Activated CD4-positive, alpha-beta T cell treated with anti-CD3 and anti-CD28 coated beads for 36 hours (primary cell): ENCODE data around the gene STT3A. TPM values are rescaled to one million over a fixed set of nuclear protein-coding genes. Genes with fewer than 3 reads are reported as not detected.

ENCODE experiments used
- ATAC-seq: fragments of 200-7000 bp; cut with Tn5 transposase; one replicate; pipeline ENCODE4 v1.10.0; 2021; ENCODE audit warnings: mild to moderate bottlenecking, moderate library complexity
- CTCF ChIA-PET: fragments of 350-600 bp; sonication (Branson Sonifier 250); formaldehyde crosslinking; loops from one replicate; lab custom pipeline; 2021; ENCODE audit warnings: antibody characterized with exemption; lab: Charles Lee
- POLR2A ChIA-PET: fragments of 350-600 bp; sonication (Branson Sonifier 250); formaldehyde crosslinking; loops from one replicate; lab custom pipeline; 2021; ENCODE audit warnings: antibody characterized with exemption, inconsistent platforms; lab: Charles Lee
- DNase-seq: peaks from one replicate; pipeline ENCODE4 v3.0.0-alpha.2; 2020
- H3K27ac Mint-ChIP-seq: one replicate; pipeline ENCODE4 v1.8.0; 2021; ENCODE audit warnings: mixed read lengths
- H3K27me3 Mint-ChIP-seq: one replicate; pipeline ENCODE4 v1.8.0; 2021; ENCODE audit warnings: mixed read lengths
- H3K36me3 Mint-ChIP-seq: one replicate; pipeline ENCODE4 v1.8.0; 2021; ENCODE audit warnings: low read depth, mixed read lengths
- H3K4me1 Mint-ChIP-seq: one replicate; pipeline ENCODE4 v1.8.0; 2021; ENCODE audit warnings: mixed read lengths
- H3K4me3 Mint-ChIP-seq: one replicate; pipeline ENCODE4 v1.8.0; 2021; ENCODE audit warnings: mild to moderate bottlenecking, moderate library complexity, mixed read lengths
- H3K9me3 Mint-ChIP-seq: one replicate; pipeline ENCODE4 v1.8.0; 2021; ENCODE audit warnings: low read depth, mixed read lengths
- intact Hi-C, 2 experiments: fragments of 100-400 bp; cut with DNase I in 1 of 2; cut with micrococcal nuclease in 1 of 2; formaldehyde crosslinking; loops; one replicate each; pipeline versions ENCODE4 v1.14.2 to v1.15.1; 2022 to 2024; cut with DNase I, micrococcal nuclease
- total RNA-seq, 2 experiments: library from RNA; stranded (reverse); gene quantifications; one replicate each; pipeline ENCODE4 v1.2.3, GENCODE V29; 2021

The STT3A gene
- total RNA-seq, 2 experiments from 2014 or later: 127 to 128 TPM

DNA sequence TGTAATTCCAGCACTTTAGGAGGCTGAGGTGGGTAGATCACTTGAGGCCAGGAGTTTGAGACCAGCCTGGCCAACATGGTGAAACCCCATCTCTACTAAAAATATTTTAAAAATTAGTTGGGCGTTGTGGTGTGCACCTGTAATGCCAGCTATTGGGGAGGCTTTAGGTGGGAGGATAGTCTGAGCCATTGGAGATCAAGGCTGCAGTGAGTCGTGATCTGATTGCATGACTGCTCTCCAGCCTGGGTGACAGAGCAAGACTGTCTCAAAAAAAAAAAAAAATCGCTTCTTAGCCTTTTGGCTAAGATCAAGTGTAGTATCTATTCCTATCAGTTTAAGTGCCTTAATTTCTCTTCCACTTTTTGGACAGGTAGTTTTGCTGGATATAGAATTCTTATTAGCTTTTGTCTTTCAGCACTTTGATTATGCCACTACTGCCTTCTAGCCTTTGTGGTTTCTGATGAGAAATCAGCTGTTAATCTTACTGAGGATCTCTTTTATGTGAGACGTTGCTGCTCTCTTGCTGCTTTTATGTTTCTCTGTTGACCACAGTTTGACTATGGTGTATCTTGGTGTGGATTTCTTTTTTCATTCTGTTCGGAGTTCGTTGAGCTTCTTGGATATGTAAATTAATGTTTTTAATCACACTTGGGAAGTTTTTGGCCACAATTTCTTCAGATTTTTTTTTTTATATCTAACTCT, 57.0 kb downstream of the STT3A start:
- ChIA-PET POLR2A (no interaction called here), CTCF (interaction anchor here (1.0 kb wide), 2 partner anchors 19 to 199 kb away, joined by 4 to 5 read pairs; no protein-coding TSS in a partner anchor)
- intact Hi-C loops: no loop called here
- ATAC-seq: peak; percentile 57
- Mint-ChIP-seq H3K9me3 (no peaks in the 10 kb centered on the region), H3K27me3 (no peaks in the 10 kb centered on the region), H3K27ac (no peak overlapping the region), H3K4me3 (no peak overlapping the region), H3K36me3 (peaks cover 61% of the 10 kb centered on the region), H3K4me1 (peaks cover 7% of the 10 kb centered on the region)
- DNase-seq: peak; percentile 6

DNA sequence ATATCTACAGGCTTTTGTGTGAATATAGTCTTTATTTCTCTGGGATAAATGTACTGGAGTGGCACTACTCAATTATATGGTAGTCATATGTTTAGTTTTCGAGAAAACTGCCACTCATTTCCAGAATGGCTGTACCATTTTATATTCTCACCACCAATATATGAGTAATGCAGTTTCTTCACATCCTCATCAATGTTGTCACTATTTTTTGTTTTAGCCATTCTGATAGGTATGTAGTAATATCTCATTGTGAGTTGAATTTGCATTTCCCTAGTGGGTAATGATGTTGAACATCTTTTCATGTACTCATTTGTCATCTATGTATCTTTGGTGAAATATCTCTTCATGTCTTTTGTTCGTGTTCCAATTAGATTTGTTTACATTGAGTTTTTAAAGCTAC, 70.0 kb downstream of the STT3A start:
- no peak overlapping the region for H3K4me3 Mint-ChIP-seq
- H3K36me3 Mint-ChIP-seq: peaks cover 75% of the 10 kb centered on the region
- ATAC-seq (peak; percentile 71), DNase-seq (no peak)
- H3K27ac Mint-ChIP-seq: no peak overlapping the region
- CTCF ChIA-PET: no interaction called here
- no peaks in the 10 kb centered on the region for H3K27me3 Mint-ChIP-seq
- intact Hi-C loops: no loop called here
- POLR2A ChIA-PET: interaction anchor here (0.6 kb wide), 1 partner anchor 241 kb away, joined by 3 read pairs; the partner anchor contains the start of gene PUS3
- H3K4me1 Mint-ChIP-seq: peaks cover 13% of the 10 kb centered on the region
- H3K9me3 Mint-ChIP-seq: peaks cover 11% of the 10 kb centered on the region

DNA sequence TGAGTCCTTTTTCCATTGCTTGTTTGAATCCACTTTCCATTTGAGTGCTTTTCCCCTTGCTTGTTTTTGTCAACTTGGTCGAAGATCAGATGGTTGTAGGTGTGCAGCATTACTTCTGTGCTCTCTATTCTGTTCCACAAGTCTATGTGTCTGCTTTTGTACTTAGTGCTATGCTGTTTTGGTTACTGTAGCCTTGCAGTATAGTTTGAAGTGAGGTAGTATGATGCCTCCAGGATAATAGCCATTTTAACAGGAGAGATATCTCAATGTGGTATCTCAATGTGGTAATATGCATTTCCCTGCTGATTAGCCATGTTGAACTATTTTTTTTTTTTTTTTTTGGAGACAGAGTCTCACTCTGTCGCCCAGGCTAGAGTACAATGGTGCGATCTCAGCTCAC, 71.3 kb downstream of the STT3A start:
- ChIA-PET POLR2A (no interaction called here), CTCF (no interaction called here)
- DNase-seq: no peak
- H3K27ac Mint-ChIP-seq: no peak overlapping the region
- no peak overlapping the region for H3K4me3 Mint-ChIP-seq
- peaks cover 71% of the 10 kb centered on the region for H3K36me3 Mint-ChIP-seq
- H3K27me3 Mint-ChIP-seq: no peaks in the 10 kb centered on the region
- H3K4me1 Mint-ChIP-seq: peaks cover 13% of the 10 kb centered on the region
- peak; percentile 39 for ATAC-seq
- intact Hi-C loops: no loop called here
- H3K9me3 Mint-ChIP-seq: peaks cover 11% of the 10 kb centered on the region

DNA sequence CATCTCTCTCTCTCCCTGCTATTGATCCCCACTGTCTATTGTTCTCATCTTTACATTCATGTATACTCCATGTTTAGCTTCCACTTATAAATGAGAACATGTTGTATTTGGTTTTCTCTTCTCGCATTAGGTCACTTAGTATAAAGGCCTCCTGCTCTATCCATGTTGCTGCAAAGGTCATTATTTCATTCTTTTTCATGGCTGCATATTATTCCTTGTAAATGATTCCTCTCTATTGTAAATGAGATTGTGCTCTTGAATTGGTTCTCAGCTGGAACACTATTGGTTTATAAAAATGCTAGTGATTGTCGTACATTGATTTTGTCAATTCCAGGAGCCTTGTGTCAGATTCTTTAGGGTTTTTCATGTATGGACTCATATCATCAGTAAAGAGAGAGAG, 74.5 kb downstream of the STT3A start:
- H3K27me3 Mint-ChIP-seq: no peaks in the 10 kb centered on the region
- peaks cover 13% of the 10 kb centered on the region for H3K4me1 Mint-ChIP-seq
- peaks cover 11% of the 10 kb centered on the region for H3K9me3 Mint-ChIP-seq
- peaks cover 71% of the 10 kb centered on the region for H3K36me3 Mint-ChIP-seq
- H3K4me3 Mint-ChIP-seq: no peak overlapping the region
- ATAC-seq (no peak), DNase-seq (no peak)
- no peak overlapping the region for H3K27ac Mint-ChIP-seq
- intact Hi-C loops: no loop called here
- ChIA-PET CTCF (interaction anchor here (0.6 kb wide), 1 partner anchor 11 kb away, joined by 3 read pairs; no protein-coding TSS in a partner anchor), POLR2A (no interaction called here)

- ChIA-PET POLR2A (no interaction called here), CTCF (interaction anchor here (1.8 kb wide), 1 partner anchor 10 kb away, joined by 7 read pairs; the partner anchor contains the start of gene ACRV1)
- Mint-ChIP-seq H3K36me3 (peaks cover 43% of the 10 kb centered on the region), H3K9me3 (peaks cover 11% of the 10 kb centered on the region), H3K27ac (no peak overlapping the region), H3K27me3 (no peaks in the 10 kb centered on the region), H3K4me1 (no peaks in the 10 kb centered on the region), H3K4me3 (no peak overlapping the region)
- DNase-seq: no peak
- no peak for ATAC-seq
- intact Hi-C loops: no loop called here
Observed at GRCh38 chr11:125670172-125670571, 77.5 kb downstream of the STT3A start.

- intact Hi-C loops: no loop called here
- Mint-ChIP-seq H3K27me3 (no peaks in the 10 kb centered on the region), H3K4me3 (no peak overlapping the region), H3K9me3 (peaks cover 7% of the 10 kb centered on the region), H3K36me3 (peaks cover 37% of the 10 kb centered on the region), H3K27ac (no peak overlapping the region), H3K4me1 (no peaks in the 10 kb centered on the region)
- DNase-seq (no peak), ATAC-seq (no peak)
- ChIA-PET POLR2A (no interaction called here), CTCF (no interaction called here)
Observed at GRCh38 chr11:125671561-125671960, 78.9 kb downstream of the STT3A start.

Other genes with a start within 250 kb of the STT3A start
- gene FEZ1, start 96.6 kb upstream of the STT3A start, total RNA-seq: 1 to 10 TPM; 1.4 to 1.5 TPM
- 10 to 100 TPM; 36.3 to 36.6 TPM for gene EI24, start 23.4 kb upstream of the STT3A start, total RNA-seq
- 100 to 1,000 TPM; 132 to 160 TPM for gene CHEK1, start 32.3 kb downstream of the STT3A start, total RNA-seq
- gene ACRV1, start 88.0 kb downstream of the STT3A start, total RNA-seq: not detected
- gene PATE1, start 153.4 kb downstream of the STT3A start, total RNA-seq: not detected
- gene PATE2, start 186.0 kb downstream of the STT3A start, total RNA-seq: under 1 TPM in 1 of 2 experiments, not detected in 1; 0.16 TPM
- gene PATE3, start 195.3 kb downstream of the STT3A start, total RNA-seq: not detected
- not detected for gene PATE4, start 240.5 kb downstream of the STT3A start, total RNA-seq